ENCODE measurements around the gene ATF3. TPM values are rescaled to one million over a fixed set of nuclear protein-coding genes. Genes with fewer than 3 reads are reported as not detected.

Gene ATF3
- polyA plus RNA-seq, 1 donor from 2014 or later = 7.2 TPM

DNA sequence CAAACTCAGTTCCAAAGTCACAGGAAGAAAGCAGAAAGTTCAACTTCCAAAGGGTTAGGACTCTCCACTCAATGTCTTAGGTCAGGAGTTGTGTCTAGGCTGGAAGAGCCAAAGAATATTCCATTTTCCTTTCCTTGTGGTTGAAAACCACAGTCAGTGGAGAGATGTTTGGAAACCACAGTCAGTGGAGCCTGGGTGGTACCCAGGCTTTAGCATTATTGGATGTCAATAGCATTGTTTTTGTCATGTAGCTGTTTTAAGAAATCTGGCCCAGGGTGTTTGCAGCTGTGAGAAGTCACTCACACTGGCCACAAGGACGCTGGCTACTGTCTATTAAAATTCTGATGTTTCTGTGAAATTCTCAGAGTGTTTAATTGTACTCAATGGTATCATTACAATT is 11.7 kb downstream of the ATF3 start:
- Histone ChIP-seq H3K36me3 (ENCODE audit: insufficient read depth, low read length) (no peaks in the 10 kb centered on the region), H4K20me1 (ENCODE audit: insufficient read depth) (no peaks in the 10 kb centered on the region), H3K4me2 (ENCODE audit: low read length) (no peak overlapping the region), H3K9ac (ENCODE audit: low read length) (no peak overlapping the region), H2AFZ (ENCODE audit: low read depth, low read length) (no peak overlapping the region), H3K27ac (ENCODE audit: low read length) (no peak overlapping the region), H3K27me3 (ENCODE audit: insufficient read depth, low read depth, low read length) (no peaks in the 10 kb centered on the region), H3K9me3 (ENCODE audit: low read length) (no peaks in the 10 kb centered on the region), H3F3A (ENCODE audit: insufficient read depth, low read length, poor library complexity, severe bottlenecking) (no peaks in the 10 kb centered on the region), H3K79me2 (replicated peaks; ENCODE audit: insufficient read depth, low read length) (no peaks in the 10 kb centered on the region), H3K4me3 (ENCODE audit: low read length) (no peak overlapping the region), H3K9me2 (ENCODE audit: insufficient read depth, low read length) (no peaks in the 10 kb centered on the region)
- TF ChIP-seq POLR2AphosphoS5 (IDR thresholded peaks at IDR 0.05) (no peak), EZH2 (IDR thresholded peaks at IDR 0.05; ENCODE audit: borderline replicate concordance, insufficient read depth, low read length, poor library complexity, severe bottlenecking) (no peak), REST (IDR thresholded peaks at IDR 0.05; ENCODE audit: borderline replicate concordance) (no peak), EP300 (conservative IDR thresholded peaks at IDR 0.05; ENCODE audit: poor library complexity, severe bottlenecking) (no peak), RAD21 (conservative IDR thresholded peaks at IDR 0.05) (no peak)

GRCh38 chr1:212621043-212621948 is 12.7 kb downstream of the ATF3 start:
- no peak overlapping the region for H3K4me3 ChIP-seq (ENCODE audit: low read length)
- TF ChIP-seq CTCF (IDR thresholded peaks at IDR 0.05; ENCODE audit: poor library complexity, severe bottlenecking) (no peak), REST (IDR thresholded peaks at IDR 0.05; ENCODE audit: borderline replicate concordance) (no peak), TAF1 (IDR thresholded peaks at IDR 0.05; ENCODE audit: low read depth) (no peak), RAD21 (conservative IDR thresholded peaks at IDR 0.05) (no peak)
- H3K9me2 ChIP-seq (ENCODE audit: insufficient read depth, low read length) = no peaks in the 10 kb centered on the region
- H3K27me3 ChIP-seq (ENCODE audit: insufficient read depth, low read depth, low read length) = no peaks in the 10 kb centered on the region
- no peaks in the 10 kb centered on the region for H3K9me3 ChIP-seq (ENCODE audit: low read length)
- H4K20me1 ChIP-seq (ENCODE audit: insufficient read depth) = no peaks in the 10 kb centered on the region
- H3K27ac ChIP-seq (ENCODE audit: low read length) = no peak overlapping the region
- H3K79me2 ChIP-seq (replicated peaks; ENCODE audit: insufficient read depth, low read length) = no peaks in the 10 kb centered on the region
- H3K9ac ChIP-seq (ENCODE audit: low read length) = no peak overlapping the region
- no peaks in the 10 kb centered on the region for H3K36me3 ChIP-seq (ENCODE audit: insufficient read depth, low read length)
- H2AFZ ChIP-seq (ENCODE audit: low read depth, low read length) = no peak overlapping the region
- H3F3A ChIP-seq (ENCODE audit: insufficient read depth, low read length, poor library complexity, severe bottlenecking) = no peaks in the 10 kb centered on the region
- no peak overlapping the region for H3K4me2 ChIP-seq (ENCODE audit: low read length)
